ENCODE results near the gene NR3C2.
"Not testable (repeated sequence)": the region's sequence is repeated elsewhere in the genome, so short reads cannot be mapped to it uniquely, and the experiment has no call there.

Gene NR3C2

DNA sequence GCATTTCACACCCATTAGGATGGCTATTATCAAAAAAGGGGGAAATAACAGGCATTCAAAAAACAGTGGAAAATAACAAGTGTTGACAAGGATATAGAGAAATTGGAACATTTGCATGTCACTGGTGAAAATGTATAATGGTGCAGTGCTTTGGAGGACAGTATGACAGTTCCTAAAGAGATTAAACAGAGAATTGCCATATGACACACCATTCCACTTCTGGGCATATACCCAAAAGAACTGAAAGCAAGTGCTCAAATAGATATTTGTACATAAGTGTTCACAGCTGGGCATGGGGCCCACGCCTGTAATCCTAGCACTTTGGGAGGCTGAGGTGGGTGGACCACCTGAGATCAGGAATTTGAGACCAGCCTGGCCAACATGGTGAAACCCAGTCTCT lies 348.1 kb downstream of the NR3C2 start:
- no peak for DNase-seq

DNA sequence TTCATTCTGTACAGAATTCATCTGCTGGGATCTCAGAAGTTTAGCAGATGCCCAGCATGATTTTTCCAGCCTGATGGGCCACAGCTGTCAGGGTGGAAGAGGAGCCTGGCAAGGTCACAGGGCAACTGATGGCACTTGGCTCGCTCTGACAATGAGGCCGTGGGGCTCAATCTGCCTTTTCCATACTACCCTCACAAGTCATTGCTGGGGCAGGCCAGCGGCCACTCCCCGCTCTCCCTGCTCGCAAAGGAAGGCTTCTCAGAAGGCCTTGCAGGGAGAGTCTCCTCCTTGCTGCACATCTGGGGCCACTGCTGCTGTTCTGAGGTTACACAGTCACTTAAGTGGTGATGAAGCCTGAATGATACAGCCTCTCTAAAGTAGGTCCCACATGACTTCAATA lies 349.1 kb downstream of the NR3C2 start:
- no peak for DNase-seq

GRCh38 chr4:148092316-148093014 lies 349.7 kb downstream of the NR3C2 start:
- DNase-seq = peak; percentile 37

DNA sequence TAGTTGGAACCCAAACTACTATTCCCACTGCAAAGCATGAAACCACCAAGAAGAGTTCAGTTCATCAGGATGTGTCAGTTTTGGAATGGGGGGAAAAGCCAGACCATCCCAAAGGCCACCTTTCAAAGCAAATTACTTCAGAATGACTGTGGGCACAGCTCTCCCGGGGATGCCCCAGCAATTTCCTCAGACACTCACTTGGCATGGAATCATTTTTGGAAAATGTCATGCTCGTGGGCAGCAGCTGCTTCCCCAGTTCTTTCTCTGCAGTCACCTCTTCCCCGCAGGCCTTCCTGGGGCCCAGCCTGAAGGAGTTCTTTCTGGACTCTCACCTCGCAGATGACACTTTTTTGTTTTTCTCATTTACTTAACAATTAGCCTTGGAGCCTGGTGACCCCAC lies 350.3 kb downstream of the NR3C2 start:
- DNase-seq = no peak

DNA sequence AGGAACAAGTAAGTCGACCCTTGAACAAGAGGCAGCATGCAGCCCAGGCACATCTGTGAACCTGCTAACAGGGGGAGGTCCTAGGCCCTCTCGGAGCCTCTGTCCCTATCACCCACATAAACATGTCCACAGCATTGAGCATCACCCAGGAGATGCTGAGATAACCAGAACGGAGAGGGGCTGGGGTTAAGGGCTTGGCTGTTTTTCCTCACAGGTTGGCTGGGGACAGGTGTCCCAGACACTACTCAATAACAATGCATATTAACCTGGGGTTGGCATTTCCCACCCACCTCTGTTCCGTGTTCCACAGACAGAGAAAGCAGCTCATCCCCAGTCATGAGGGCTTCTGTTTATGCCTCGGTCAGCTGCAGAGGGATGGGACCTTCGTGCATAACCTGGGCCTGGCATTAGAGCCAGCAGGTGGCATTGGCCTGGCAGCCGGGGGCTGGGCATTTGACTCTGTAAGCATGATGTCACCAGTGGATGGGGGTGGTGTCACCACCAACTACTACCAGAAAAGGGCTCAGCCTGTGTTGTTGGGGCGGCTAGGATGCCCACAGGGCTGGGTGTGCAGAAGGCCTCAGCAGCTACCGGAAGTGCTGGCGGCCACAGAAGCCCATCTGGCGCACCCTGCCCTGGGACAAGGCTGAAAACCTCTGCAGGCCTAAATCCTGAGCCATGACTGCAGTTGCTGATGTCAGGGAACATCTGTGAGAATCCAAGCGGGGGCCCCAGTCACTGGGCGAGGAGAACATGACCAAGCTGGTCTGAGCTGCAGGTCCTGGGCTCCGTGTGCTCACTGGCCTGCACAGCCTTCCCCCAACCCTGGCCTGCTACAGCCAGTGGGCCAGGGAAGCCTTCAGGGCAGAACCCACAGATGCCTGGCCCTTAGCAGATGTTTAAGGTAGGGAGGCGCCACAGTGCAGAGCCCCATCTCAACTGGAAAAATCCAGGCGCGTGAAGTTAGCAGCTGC lies 351.4 kb downstream of the NR3C2 start:
- peak; percentile 50 for DNase-seq

DNA sequence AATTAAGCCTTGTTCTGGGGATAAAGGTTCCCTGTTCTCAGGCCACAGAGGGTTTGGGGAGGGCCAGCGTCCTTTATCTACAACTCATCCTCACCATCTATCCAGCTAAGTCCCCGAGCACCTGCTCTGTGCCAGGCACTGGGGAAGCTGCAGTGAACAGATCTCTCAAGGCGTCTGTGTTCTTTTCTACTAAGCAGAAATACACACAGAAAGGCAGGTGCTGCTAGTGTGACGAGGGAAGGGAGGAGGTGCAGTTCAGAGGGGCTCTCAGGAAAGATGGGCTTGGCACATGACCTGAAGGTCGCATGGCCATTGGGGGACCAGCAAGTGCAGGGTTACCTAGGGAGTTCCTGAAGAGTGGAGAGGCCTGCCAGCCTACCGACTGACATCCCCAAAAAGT lies 352.2 kb downstream of the NR3C2 start:
- no peak for DNase-seq

- DNase-seq = no peak
Observed at GRCh38 chr4:148089624-148090023, 352.6 kb downstream of the NR3C2 start.

GRCh38 chr4:148083073-148083472 lies 359.1 kb downstream of the NR3C2 start:
- not testable (repeated sequence) for DNase-seq

DNA sequence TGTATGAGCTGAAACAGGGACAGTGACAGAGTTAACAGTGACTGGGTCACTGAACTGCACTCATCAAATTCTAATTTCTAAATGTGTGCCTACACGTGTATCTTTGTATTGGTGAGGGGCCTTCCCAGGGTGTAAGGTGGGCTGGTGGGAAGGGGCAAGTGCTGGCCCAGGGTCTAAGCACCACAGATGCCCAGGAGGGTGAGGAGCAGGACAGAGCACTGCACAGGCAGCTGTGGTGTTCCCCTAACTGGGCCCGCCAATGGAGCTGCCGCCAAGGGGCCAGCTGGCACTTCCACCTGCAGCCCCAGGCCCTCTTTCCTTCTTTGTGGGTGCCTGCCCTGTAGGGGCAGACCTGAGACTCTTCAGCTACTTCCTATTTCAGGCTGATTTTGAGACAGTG lies 360.5 kb downstream of the NR3C2 start:
- DNase-seq = no peak

GRCh38 chr4:148081267-148081666 lies 360.9 kb downstream of the NR3C2 start:
- DNase-seq = no peak

- peak; percentile 32 for DNase-seq
Observed at GRCh38 chr4:148079961-148080360, 362.3 kb downstream of the NR3C2 start.

DNA sequence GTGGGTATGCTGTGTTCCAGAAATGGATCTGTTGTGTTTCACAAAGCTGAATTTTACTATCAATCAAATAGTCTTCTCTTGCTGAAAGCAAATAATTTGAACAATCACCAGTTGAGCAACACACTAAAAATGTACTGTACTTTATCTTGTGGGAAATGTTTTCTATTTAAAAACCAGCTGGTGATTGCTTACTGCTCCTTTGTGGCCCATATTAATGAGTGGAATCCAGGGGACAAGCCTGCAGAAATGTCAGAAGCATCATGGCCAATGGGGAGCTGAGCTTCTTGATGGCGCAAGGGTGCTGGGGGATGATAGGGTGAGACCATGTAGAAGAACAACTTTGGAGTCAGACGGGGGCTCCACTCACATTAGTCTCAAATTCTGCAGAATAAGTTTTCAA lies 364.2 kb downstream of the NR3C2 start:
- no peak for DNase-seq

DNA sequence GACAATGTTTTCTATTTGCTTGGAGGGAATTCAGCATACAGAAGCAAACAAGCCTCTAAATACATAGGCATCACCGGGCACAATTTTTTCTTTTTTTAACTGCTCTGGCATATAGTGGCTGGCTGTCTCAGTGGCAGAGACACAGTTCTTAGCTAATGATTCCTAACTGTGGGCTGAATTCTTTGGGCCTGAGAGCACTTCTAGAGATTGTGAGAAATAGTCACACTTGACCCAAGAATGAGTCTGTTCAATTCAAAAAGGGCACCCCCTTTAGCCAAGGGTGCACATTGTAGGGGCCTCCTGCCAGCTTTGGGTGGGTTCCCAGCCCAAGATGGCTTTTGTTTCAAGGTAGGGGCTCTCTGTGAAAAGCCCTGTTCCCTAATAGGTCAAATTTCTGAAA lies 364.6 kb downstream of the NR3C2 start:
- DNase-seq = no peak

DNA sequence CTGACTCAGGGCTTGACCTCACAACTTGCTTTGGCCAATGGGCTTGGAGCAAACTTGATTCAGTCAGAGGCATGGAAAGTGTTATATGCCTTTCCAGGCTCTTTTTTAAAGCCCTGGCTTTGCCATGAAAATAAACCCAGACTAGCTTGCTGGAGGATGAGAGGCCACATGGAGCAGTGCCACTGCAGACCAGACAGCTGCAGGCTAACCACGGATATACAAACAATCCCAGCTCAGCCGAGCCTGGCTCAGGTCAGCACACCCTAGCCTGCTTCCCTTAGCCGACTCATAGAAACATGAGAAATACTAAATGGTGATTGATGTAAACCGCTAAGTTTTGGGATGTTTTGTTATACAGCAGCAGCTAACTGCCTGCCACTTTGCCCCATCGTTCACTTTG lies 365.2 kb downstream of the NR3C2 start:
- DNase-seq = peak; percentile 44

GRCh38 chr4:148075438-148075837 lies 366.8 kb downstream of the NR3C2 start:
- no peak for DNase-seq

DNA sequence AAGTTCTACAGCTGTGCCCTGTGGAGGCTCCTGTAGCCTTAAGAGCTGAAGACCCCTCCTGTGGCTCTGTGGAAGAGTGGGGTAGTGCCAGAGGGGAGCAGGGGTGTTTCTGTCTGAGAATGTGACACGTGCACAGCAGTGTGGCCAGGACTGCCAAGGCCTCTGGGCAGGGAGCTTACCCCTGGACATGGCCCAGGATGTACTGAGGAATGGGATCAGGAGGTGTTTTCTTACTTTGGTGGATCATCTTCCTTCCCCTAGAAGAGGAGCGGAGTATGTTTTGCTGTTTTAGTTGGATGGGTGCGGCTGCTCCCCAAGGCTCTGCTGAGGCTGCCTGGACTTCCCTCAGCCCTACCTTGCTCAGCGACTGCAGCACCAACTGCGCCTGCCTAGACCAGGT lies 367.8 kb downstream of the NR3C2 start:
- DNase-seq = no peak

GRCh38 chr4:148073349-148073748 lies 368.9 kb downstream of the NR3C2 start:
- no peak for DNase-seq

DNA sequence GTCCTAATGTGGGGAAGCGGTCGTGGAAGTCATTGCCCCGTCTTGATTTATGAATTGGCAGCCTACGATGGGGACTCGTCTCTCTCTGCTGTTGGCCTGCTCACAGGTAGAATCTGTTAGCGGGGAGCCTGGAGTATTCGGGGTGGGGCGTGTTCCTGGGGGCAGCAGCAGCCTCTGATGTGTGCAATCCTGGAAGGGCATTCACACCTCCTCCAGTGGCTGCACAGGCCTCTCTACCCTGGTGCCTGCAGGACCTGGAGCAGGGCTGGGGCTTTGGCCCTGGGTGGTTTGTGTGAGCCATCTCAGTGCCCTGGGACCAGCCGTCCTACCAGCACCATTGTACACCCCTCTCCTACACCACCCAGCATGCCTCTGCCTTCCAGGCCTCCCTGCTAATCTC lies 369.4 kb downstream of the NR3C2 start:
- DNase-seq = peak; percentile 28

DNA sequence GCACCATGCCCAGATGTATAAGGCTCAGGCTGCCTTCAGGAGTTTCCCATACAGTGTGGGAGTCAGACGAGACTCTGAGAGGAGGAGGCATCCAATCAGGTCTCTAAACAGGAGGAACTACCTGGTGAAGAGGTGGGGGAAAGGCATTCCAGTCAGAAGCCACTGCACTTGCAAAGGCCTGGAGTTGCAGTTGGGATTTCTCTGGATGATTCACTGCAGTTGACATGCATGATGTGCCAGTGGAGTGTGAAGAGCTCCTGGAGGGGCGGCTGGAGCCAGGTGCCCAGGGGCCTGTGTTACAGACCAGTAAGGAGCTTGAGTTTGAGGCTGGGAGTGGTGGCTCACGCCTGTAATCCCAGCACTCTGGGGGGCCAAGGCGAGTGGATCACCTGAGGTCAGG lies 371.2 kb downstream of the NR3C2 start:
- DNase-seq = peak; percentile 55

DNA sequence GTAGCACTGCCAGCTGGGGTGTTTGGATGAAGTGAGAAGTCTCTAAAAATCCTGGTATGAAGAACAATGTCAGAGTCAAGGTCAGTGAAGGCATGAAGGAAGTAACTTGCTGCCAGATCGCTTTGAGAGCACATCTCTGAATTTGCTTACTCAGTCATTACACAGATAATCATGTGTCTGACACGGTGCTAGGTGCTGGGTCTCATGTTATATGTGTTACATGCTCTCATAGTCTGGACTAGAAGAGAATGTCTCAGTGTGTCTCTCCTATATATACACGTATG lies 372.4 kb downstream of the NR3C2 start:
- no peak for DNase-seq

- peak; percentile 34 for DNase-seq
Observed at GRCh38 chr4:148069086-148069894, 372.9 kb downstream of the NR3C2 start.

GRCh38 chr4:148068065-148068911 lies 373.9 kb downstream of the NR3C2 start:
- peak; percentile 47 for DNase-seq
